Muscle layer of duodenum (tissue), 2 donors: ENCODE data around the gene CCDC187.

ENCODE experiments used
- H3K27ac ChIP-seq: one replicate; pipeline ENCODE4 v1.7.0; 2013; ENCODE audit warnings: mild to moderate bottlenecking, low read length
- H3K27me3 ChIP-seq: one replicate; pipeline ENCODE4 v1.7.0; 2013; ENCODE audit warnings: low read depth, mild to moderate bottlenecking, control low read depth, low read length
- H3K36me3 ChIP-seq, 2 donors: one replicate each; pipeline ENCODE4 v1.7.0; 2013; ENCODE audit warnings: low read length in 2 of 2, control low read depth in 1 of 2, mild to moderate bottlenecking in 1 of 2; ENCODE audit not compliant: insufficient read depth in 2 of 2, control insufficient read depth in 1 of 2
- H3K4me1 ChIP-seq, 2 donors: one replicate each; pipeline ENCODE4 v1.7.0; 2013; ENCODE audit warnings: low read length in 2 of 2, mild to moderate bottlenecking in 2 of 2, control low read depth in 1 of 2, moderate library complexity in 1 of 2; ENCODE audit not compliant: insufficient read depth in 2 of 2, control insufficient read depth in 1 of 2
- H3K4me3 ChIP-seq, 2 donors: one replicate each; pipeline ENCODE4 v1.7.0; 2013; ENCODE audit warnings: low read length in 2 of 2, low read depth in 1 of 2, mild to moderate bottlenecking in 1 of 2
- H3K9me3 ChIP-seq, 2 donors: one replicate each; pipeline ENCODE4 v1.7.0; 2013; ENCODE audit warnings: low read length in 2 of 2, control low read depth in 1 of 2, mild to moderate bottlenecking in 1 of 2; ENCODE audit not compliant: control insufficient read depth in 1 of 2
- donor health status: healthy.

The CCDC187 gene

GRCh38 chr9:136244122-136244968, 59.5 kb downstream of the CCDC187 start:
- H3K4me1 ChIP-seq = peaks cover 8 to 14% of the 10 kb centered on the region in 2 donors
- H3K27ac ChIP-seq = no peak overlapping the region
- H3K36me3 ChIP-seq = no peaks in the 10 kb centered on the region
- no peaks in the 10 kb centered on the region for H3K9me3 ChIP-seq
- peak overlapping the region; percentile 82 to 84 for H3K4me3 ChIP-seq
- H3K27me3 ChIP-seq = no peaks in the 10 kb centered on the region

DNA sequence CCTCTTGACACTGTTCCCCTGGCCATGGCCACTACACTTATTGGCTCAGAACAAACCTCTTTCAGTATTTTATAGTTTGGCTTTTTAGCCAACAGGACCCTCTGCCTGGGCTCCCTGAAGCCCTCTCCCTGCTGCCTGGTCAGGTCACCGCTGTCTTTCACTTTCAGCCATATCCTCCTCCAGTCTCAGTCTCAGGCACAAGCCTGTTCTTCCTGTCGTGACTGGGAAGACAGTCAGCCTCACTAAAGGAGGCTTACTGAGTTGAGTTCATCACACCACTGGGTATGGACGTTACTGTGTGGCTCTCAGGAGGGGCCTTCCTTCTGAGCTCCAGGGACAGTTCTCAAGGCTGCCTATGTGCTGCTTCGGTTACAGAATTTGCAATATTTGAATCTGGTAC, 60.3 kb downstream of the CCDC187 start:
- Histone ChIP-seq H3K4me1 (peaks cover 8 to 14% of the 10 kb centered on the region in 2 donors), H3K9me3 (no peaks in the 10 kb centered on the region), H3K27me3 (no peaks in the 10 kb centered on the region), H3K4me3 (no peak overlapping the region), H3K27ac (no peak overlapping the region), H3K36me3 (no peaks in the 10 kb centered on the region)

DNA sequence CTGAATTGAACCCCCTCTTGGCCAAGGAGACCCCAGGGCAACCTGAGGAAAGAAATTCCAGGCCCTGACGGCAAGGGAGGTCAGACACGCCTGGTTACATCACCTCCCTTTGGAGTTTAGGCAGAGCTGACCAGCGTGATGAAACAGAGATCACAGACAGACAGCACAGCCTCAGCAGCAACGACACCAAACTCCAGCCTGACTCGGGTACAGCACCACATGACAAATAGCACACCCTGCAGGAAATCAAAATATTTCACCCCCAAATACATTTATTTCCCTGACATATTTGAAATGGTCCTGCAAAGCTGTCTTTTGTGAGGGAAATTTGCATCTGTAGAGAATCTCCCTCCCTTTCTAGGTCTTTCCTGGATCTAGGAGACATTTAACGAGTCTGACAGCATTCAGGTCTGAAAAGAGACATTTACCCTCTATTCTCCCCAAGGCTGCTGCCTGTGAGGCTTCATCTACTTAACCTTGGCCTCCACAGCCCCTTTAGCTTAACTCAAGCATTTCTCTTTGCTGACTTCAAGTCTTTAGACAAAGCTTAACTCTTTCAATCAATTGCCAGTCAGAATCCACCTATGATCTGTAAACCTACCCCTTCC, 60.9 kb downstream of the CCDC187 start:
- H3K27ac ChIP-seq = no peak overlapping the region
- peaks cover 8 to 14% of the 10 kb centered on the region in 2 donors for H3K4me1 ChIP-seq

DNA sequence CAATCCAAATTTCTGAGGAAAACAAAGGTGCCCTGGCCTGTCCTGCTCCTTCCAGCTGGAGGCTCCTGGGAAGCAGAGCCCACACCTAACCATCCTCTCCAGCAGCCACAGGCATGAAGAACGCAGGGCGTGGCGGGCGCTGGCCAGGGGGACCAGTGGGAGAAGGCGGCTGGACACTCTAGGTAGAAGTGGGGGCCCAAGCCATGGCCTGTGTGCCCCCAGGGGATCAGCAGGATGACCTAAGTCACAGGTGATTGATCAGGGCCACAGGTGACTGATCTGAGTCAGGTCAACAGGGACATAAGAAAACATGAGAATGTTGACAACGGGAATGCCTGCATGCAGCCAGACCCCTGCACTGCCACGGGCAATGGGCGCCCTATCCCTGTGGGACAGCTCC, 61.6 kb downstream of the CCDC187 start:
- Histone ChIP-seq H3K27ac (no peak overlapping the region), H3K4me1 (peaks cover 8 to 14% of the 10 kb centered on the region in 2 donors), H3K27me3 (no peaks in the 10 kb centered on the region), H3K9me3 (no peaks in the 10 kb centered on the region), H3K4me3 (no peak overlapping the region), H3K36me3 (no peaks in the 10 kb centered on the region)

More for the DNA sequence above, 60.9 kb downstream of the CCDC187 start:
- Histone ChIP-seq H3K9me3 (no peaks in the 10 kb centered on the region), H3K27me3 (no peaks in the 10 kb centered on the region), H3K36me3 (no peaks in the 10 kb centered on the region), H3K4me3 (no peak overlapping the region)

- Histone ChIP-seq H3K9me3 (no peaks in the 10 kb centered on the region), H3K36me3 (peaks cover 0 to 4% of the 10 kb centered on the region in 2 donors), H3K4me3 (no peak overlapping the region), H3K4me1 (peaks cover 8 to 14% of the 10 kb centered on the region in 2 donors), H3K27me3 (no peaks in the 10 kb centered on the region), H3K27ac (no peak overlapping the region)
Measured at GRCh38 chr9:136241542-136241941, 62.4 kb downstream of the CCDC187 start.

GRCh38 chr9:136240941-136241340, 63.0 kb downstream of the CCDC187 start:
- H3K4me1 ChIP-seq = peaks cover 8 to 14% of the 10 kb centered on the region in 2 donors
- peaks cover 0 to 10% of the 10 kb centered on the region in 2 donors for H3K36me3 ChIP-seq
- no peak overlapping the region for H3K27ac ChIP-seq
- no peaks in the 10 kb centered on the region for H3K9me3 ChIP-seq
- H3K4me3 ChIP-seq = no peak overlapping the region
- no peaks in the 10 kb centered on the region for H3K27me3 ChIP-seq

DNA sequence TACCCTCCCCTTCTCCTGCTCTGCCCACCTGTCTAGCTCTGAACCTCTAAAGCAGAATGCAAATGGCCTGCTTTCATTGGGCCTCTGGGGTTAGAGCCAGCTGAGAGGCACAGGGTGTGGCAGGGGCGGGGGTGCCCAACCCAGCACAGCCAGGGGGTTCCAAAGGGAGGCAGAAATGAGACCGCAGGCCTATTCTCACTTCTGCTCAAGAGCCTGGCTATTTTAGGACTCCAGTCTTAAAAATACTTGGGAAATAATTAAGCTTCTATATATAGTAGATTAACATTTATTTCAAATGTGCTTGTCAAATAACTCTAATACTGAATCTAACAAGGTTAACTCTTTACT, 63.9 kb downstream of the CCDC187 start:
- H3K9me3 ChIP-seq = no peaks in the 10 kb centered on the region
- no peak overlapping the region for H3K27ac ChIP-seq
- peaks cover 0 to 18% of the 10 kb centered on the region in 2 donors for H3K36me3 ChIP-seq
- no peak overlapping the region for H3K4me3 ChIP-seq
- H3K4me1 ChIP-seq = peaks cover 8 to 12% of the 10 kb centered on the region in 2 donors
- H3K27me3 ChIP-seq = no peaks in the 10 kb centered on the region

- Histone ChIP-seq H3K36me3 (peaks cover 0 to 18% of the 10 kb centered on the region in 2 donors), H3K27ac (no peak overlapping the region), H3K4me3 (no peak overlapping the region), H3K9me3 (no peaks in the 10 kb centered on the region), H3K27me3 (no peaks in the 10 kb centered on the region), H3K4me1 (peaks cover 2 to 6% of the 10 kb centered on the region in 2 donors)
Measured at GRCh38 chr9:136239135-136239982, 64.5 kb downstream of the CCDC187 start.

- peaks cover 2 to 18% of the 10 kb centered on the region in 2 donors for H3K36me3 ChIP-seq
- no peak overlapping the region for H3K27ac ChIP-seq
- H3K27me3 ChIP-seq = no peaks in the 10 kb centered on the region
- H3K4me1 ChIP-seq = peaks cover 0 to 5% of the 10 kb centered on the region in 2 donors
- no peaks in the 10 kb centered on the region for H3K9me3 ChIP-seq
- no peak overlapping the region for H3K4me3 ChIP-seq
Measured at GRCh38 chr9:136238342-136238732, 65.6 kb downstream of the CCDC187 start.

DNA sequence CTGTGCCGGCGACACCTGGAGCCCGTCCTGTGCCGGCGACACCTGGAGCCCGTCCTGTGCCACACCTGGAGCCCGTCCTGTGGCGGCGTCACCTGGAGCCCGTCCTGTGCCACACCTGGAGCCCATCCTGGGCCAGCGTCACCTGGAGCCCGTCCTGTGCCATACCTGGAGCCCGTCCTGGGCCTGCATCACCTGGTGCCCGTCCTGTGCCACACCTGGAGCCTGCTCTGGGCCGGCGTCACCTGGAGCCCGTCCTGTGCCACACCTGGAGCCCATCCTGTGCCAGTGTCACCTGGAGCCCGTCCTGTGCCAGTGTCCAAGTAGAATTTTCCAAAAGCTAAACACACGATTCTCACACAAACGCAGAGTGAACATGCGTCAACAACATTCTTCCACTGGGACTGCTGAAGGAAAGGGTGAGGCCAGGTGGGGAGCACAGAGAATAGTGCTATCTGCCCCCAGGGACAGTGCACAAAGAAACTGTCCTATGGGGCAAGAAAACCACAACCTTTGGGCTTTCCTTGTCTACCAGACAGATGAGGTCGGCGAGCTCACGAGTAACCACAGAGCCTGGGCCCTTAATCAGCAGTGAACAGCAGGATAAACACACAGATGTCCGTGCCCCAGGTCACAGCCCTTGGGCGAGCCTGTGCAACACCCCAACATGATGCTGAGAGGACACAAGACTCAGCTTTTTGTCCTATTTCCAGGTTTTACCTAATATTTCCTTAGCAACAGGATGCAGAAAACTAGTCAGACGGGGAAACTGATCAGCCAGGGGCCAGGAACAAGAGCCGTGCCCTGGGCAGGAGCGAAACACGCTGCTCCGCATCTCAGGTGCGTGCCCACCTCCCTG, 66.2 kb downstream of the CCDC187 start:
- H3K27me3 ChIP-seq = no peaks in the 10 kb centered on the region
- no peak overlapping the region for H3K4me3 ChIP-seq
- H3K27ac ChIP-seq = no peak overlapping the region
- H3K4me1 ChIP-seq = peaks cover 0 to 5% of the 10 kb centered on the region in 2 donors
- peaks cover 2 to 18% of the 10 kb centered on the region in 2 donors for H3K36me3 ChIP-seq
- no peaks in the 10 kb centered on the region for H3K9me3 ChIP-seq
